Sciatic nerve (tissue), 2 donors: ENCODE data around the gene TMEM63B. TPM values are rescaled to one million over a fixed set of nuclear protein-coding genes. Genes with fewer than 3 reads are reported as not detected.
"Not testable (repeated sequence)": the region's sequence is repeated elsewhere in the genome, so short reads cannot be mapped to it uniquely, and the experiment has no call there.

Experiments
- ATAC-seq: fragments of 200-7000 bp; cut with Tn5 transposase; one replicate; pipeline ENCODE4 v1.9.1; 2020; ENCODE audit warnings: mild to moderate bottlenecking, moderate library complexity
- DNase-seq: peaks from one replicate; pipeline ENCODE4 v3.0.0-alpha.2; 2020; ENCODE audit warnings: low spot score
- intact Hi-C: fragments of 100-400 bp; cut with DNase I; formaldehyde crosslinking; loops from one replicate; pipeline ENCODE4 v1.14.2; 2022
- total RNA-seq: library from RNA; stranded (reverse); fragmentation: NEBNext Ultra II Directional; extraction: Animal tissue kit (Norgen Biotek cat#: 25700); gene quantifications from one replicate; pipeline ENCODE4 v1.2.1, GENCODE V29; 2021
- donor health status: DM: no; HTN: no; CAD: no.
- donor health status: DM: no; HTN: no; CAD: no.

The TMEM63B gene
- total RNA-seq, 1 donor from 2014 or later, result 38.0 TPM

GRCh38 chr6:44093066-44093465 is 34.3 kb upstream of the TMEM63B start:
- ATAC-seq (no peak), DNase-seq (no peak)
- intact Hi-C loops, result no loop called here

DNA sequence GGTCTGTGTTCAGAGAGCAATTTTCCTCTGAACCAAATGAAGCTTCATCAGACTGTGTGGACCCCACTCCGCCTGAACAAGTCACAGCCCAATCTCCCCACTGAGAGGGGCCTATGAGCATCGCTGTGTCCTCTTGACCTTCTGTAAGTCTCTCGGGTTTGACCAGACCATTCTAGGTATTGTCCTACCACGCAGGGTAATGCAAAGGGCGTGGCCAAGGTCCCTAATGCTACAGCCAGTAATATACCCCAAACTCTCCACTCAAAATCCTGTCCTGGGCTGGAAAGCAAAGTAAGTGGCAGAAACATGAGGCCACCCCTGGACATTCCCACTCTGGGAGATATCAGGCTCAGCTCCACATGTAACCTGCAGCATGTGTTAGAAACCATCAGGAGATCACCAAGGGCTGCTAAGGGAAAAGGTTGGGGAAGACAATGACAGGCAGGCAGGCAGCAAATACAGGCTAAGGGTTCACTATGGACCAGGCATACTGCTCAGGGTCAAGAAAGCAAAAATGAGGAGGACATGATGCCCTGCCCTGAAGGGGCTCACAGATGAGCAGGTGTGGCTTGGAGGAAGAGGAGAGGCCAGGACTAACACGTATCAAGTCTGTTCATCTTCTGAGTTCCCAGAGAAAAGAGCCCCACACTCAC is 33.5 kb upstream of the TMEM63B start:
- ATAC-seq (no peak), DNase-seq (no peak)
- intact Hi-C loops, result no loop called here

- ATAC-seq (no peak), DNase-seq (no peak)
- intact Hi-C loops, result loop anchor here (5.0 kb wide), 1 partner anchor 58 kb away; no protein-coding TSS in a partner anchor
Measured at GRCh38 chr6:44094403-44095242, 32.7 kb upstream of the TMEM63B start.

GRCh38 chr6:44095243-44095623 is 32.1 kb upstream of the TMEM63B start:
- ATAC-seq, DNase-seq: not testable (repeated sequence)
- intact Hi-C loops, result loop anchor here (5.0 kb wide), 1 partner anchor 57 kb away; no protein-coding TSS in a partner anchor

GRCh38 chr6:44096612-44097011 is 30.7 kb upstream of the TMEM63B start:
- DNase-seq, result peak; percentile 87
- intact Hi-C loops, result loop anchor here (5.0 kb wide), 1 partner anchor 56 kb away; no protein-coding TSS in a partner anchor
- peak; percentile 88 for ATAC-seq

DNA sequence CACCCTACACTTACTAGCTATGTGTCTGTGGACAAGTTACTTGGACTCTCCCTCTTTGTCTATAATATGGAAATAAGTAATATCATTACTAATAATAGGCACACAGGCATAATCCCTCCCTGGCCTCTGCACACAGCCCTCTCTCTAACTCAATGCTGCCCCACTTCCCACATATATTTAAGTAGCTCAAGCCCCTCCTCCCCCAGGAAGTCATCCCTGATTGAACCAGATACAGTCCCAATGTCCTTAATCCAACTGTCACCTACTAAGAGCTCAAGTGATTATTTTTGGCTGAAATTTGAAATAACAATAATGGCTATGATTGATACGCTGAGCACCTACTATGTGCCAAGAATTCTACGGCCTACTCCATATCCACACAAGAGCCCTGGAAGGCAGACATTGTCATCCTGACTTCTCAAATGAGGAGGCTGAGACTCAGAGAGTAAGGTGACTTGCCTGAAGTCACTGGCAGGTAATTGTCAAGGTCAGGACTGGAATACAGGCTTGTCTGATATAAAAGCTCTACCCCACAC is 29.5 kb upstream of the TMEM63B start:
- intact Hi-C loops, result loop anchor here (5.0 kb wide), 1 partner anchor 54 kb away; no protein-coding TSS in a partner anchor

DNA sequence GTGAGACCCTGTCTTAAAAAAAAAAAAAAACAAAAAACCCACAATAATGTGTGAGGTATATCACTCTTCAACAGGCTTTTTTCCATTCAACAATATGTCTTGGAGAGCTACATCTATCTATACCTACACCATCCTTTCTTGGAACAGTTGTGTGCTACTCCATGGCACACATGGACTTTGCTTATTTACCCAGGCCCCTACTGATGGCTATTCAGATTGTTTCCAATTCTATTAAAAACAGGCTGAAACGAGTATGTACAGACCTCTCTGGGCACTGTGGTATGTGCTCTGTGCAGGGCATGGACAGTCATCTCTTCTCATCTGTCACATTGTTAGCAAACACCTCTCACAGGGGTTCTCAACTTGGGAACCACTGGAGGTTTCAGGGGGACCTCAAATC is 28.2 kb upstream of the TMEM63B start:
- DNase-seq, result no peak
- intact Hi-C loops, result loop anchor here (5.0 kb wide), 1 partner anchor 53 kb away; no protein-coding TSS in a partner anchor
- no peak for ATAC-seq

More for the DNA sequence above, 29.5 kb upstream of the TMEM63B start:
- no peak for ATAC-seq
- DNase-seq, result no peak

DNA sequence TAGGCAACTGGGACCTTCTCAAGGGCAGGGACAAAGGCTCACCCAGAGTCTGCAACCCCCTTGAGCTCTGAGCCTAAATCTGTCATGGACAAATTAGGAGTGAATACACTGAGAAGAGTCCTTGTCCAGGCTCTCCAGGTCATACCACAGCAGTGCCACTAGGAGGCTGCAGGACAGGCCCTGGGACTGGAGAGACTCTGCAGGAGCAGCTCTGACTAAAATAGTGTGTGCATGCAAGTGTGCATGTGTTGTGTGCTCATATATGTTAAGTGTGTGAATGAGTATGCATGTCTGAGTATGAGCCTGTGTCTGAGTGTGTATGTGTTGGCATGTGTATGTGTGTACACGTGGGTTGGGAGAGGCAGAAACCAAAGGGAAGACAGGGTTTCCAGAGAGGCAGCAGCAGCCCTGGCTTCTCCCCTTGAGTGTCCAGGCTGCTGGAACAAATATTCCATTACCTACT is 27.2 kb upstream of the TMEM63B start:
- intact Hi-C loops, result no loop called here
- no peak for ATAC-seq
- DNase-seq, result no peak

DNA sequence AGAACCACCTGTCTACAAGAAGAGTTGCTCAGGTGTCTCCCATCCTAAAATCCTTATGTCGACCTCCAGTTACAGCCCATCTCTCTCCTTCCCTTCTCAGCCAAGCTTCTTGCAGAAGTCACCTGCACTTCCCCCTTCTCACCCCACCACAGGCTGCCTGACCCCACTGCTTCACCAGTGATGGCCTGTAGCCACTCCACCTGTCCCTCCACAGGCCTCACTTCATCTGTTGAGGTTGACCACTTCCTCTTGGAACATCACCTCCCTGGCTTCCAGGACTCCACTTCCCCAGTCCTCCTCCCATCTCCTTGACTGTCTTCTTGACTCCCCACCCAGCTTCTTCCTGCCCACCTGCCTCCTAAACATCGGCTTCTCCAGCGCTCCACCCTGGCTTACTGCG is 25.5 kb upstream of the TMEM63B start:
- ATAC-seq (no peak), DNase-seq (no peak)
- intact Hi-C loops, result no loop called here

GRCh38 chr6:44102527-44102926 is 24.8 kb upstream of the TMEM63B start:
- ATAC-seq (no peak), DNase-seq (no peak)
- intact Hi-C loops, result no loop called here

GRCh38 chr6:44104481-44105021 is 22.8 kb upstream of the TMEM63B start:
- DNase-seq (no peak), ATAC-seq (peak; percentile 70)
- intact Hi-C loops, result no loop called here

- DNase-seq (no peak), ATAC-seq (no peak)
- intact Hi-C loops, result no loop called here
Measured at GRCh38 chr6:44105146-44105545, 22.2 kb upstream of the TMEM63B start.

DNA sequence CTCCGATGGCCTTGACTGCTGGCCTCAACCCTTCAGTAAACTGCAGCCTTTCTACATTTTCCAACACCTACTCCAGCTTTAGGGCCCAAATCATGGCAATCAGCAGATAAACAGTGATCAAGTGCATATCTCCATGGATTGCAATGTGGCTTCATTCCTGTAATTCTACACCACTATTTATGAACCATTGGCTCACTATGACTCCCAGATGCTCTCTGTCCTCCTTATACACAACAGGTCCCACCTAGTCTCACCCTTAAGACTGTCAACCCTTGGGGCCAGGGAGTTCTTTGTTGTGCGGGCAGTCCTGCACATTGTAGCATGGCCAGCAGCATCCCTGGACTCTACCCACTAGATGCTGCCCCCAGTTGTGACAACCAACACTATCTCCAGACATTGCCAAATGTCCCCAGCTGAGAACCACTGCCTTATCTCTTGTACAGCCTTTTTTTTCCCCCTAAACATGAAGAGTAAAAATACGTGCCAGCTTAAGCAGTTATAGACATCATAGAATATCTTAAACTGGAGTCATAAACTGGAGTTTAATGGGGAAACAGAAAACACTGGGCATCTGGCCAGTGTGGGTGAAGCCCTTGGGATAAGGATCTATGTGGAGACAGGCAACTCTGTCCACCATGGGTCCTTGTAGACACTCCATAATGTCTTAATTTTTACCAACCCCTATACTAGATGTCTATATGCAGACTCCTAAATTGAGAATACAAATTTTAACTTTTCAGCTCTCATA is 21.2 kb upstream of the TMEM63B start:
- ATAC-seq, result no peak
- intact Hi-C loops, result no loop called here
- DNase-seq, result no peak

GRCh38 chr6:44107017-44107416 is 20.3 kb upstream of the TMEM63B start:
- DNase-seq (no peak), ATAC-seq (no peak)
- intact Hi-C loops, result no loop called here

- ATAC-seq, result no peak
- DNase-seq, result no peak
- intact Hi-C loops, result no loop called here
Measured at GRCh38 chr6:44108471-44108870, 18.9 kb upstream of the TMEM63B start.

DNA sequence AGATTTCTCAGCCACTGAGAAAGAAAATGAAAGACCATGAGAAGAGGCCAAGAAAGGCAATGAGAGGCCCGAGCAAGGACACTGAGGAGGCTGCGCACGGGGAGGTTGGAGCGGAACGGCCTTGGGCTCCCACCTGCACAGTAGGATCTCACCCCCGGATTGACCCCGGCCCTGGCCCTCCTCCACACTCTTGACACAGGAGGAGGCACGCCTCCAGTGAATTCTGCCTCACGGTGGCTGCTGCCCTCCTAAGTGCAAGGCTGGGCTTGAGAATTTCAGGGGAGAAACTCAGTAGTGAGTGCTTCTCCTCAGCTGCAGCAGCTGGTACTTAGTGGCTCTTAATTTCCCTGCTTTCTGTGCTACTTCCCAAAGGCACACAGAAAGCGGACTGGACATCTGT is 18.1 kb upstream of the TMEM63B start:
- no peak for ATAC-seq
- DNase-seq, result no peak
- intact Hi-C loops, result no loop called here

DNA sequence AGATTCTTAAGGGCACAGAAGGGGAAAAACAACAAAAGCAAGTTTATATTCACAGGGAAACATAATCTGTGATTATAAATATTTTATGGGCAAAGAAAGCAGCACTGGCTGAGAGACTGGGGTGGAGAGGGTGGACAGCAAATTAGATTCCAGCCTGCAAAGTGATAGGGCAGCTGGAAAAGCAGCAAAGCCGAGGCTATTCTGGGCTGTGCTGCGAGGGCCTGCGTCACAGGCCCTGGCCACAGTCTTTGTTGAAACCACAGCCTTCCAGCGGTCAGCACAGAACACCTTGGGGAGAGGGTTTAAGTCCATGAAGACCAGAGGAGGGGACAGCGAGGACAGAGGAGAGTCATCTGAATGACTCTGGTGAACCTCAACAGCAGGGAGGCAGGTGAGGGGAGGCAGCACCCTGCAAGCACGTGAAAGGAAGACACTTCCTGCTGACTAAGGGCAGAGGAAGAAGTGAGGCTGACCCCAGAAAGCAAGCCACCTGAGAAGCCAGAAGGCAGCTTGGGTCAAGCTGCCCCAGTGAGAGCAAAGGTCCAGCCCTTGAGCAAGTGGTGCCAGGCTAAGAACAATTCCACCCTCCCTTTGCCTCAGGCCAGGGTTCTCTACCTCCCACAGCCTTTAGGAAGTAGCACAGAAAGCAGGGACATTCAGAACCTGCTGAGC is 17.2 kb upstream of the TMEM63B start:
- DNase-seq (no peak), ATAC-seq (no peak)
- intact Hi-C loops, result no loop called here

DNA sequence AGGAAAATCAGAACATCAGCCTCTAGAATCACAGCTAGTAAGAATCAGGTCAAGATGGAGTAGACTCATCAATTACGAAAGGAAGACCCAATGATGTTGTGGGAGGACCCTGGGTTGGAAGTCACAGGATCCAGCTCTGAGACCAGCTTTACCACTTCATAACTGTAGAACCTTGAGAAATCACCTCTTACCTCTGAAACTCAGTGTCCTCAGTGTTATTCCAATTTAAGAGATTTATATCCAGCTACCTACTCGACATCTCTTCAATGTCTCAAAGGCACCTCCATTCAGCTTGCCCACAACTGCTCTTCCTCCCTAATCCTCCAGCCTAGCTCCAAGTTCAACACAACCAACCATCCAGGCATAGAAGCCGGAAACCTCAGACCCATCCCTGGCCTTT is 16.4 kb upstream of the TMEM63B start:
- intact Hi-C loops, result no loop called here
- DNase-seq, result no peak

More for the DNA sequence above, 16.4 kb upstream of the TMEM63B start:
- no peak for ATAC-seq
